RWPE1 (cell line): ENCODE results near the gene CNPY3.

Experiments used
- CTCF ChIA-PET: fragments of 350-600 bp; sonication (Branson Sonifier 250); formaldehyde crosslinking; extraction: SDS; loops from one replicate; lab custom pipeline; 2021; lab: Yijun Ruan, JAX
- POLR2A ChIA-PET: fragments of 400-600 bp; formaldehyde crosslinking; extraction: SDS; loops from one replicate; lab custom pipeline; 2020; ENCODE audit warnings: antibody characterized with exemption; ENCODE audit not compliant: low non-redundant PET; lab: Yijun Ruan, JAX
- DNase-seq: peaks from one replicate; pipeline ENCODE4 v3.0.0; 2012; ENCODE audit warnings: low spot score
- H3K27ac ChIP-seq: fragments of 450-650 bp; 2 replicates; pipeline ENCODE4 v1.5.1; 2017
- CTCF ChIP-seq: fragments of 450-650 bp; conservative IDR thresholded peaks from 2 replicates; pipeline ENCODE4 v1.5.1; 2017; ENCODE audit warnings: low read depth, mild to moderate bottlenecking

The CNPY3 gene

DNA sequence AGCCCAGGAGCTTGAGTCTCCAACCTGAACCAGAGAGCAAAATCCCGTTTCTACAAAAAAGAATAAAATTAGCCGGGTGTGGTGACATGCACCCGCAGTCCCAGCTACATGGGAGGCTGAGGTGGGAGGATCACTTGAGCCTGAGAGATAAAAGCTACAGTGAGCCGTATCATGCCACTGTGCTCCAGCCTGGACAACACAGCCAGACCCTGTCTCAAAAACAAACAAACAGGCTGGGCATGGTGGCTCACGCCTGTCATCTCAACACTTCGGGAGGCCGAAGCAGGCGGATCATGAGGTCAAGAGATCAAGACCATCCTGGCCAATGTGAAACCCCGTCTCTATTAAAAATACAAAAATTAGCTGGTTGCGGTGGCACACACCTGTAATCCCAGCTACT lies 24.8 kb upstream of the CNPY3 start:
- no peak for TF ChIP-seq CTCF
- H3K27ac ChIP-seq, result no peak overlapping the region
- CTCF ChIA-PET, result interaction anchor here (0.5 kb wide), 1 partner anchor 115 kb away, joined by 3 read pairs; no protein-coding TSS in a partner anchor
- DNase-seq, result no peak
- POLR2A ChIA-PET, result no interaction called here

DNA sequence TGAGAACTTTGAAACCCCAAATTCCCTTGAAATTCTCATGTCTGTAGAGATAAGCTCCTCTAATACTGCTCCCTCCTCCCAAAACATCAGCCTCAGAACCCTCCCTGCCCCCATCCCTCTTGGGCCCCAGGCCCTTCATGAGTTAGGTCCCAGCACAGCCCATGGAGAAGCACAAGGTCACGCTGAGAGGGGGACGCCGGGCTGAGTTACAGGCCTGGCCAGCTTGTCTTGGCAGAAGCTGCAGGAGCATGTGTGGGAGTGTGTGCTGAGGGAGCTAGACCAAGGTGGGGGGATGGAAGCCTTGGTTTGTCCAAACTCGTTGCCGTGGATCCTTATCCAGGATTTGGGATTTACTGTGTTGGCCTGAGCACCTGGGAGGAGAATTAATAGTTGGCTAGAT lies 21.9 kb upstream of the CNPY3 start:
- no peak overlapping the region for H3K27ac ChIP-seq
- TF ChIP-seq CTCF, result no peak
- POLR2A ChIA-PET, result no interaction called here
- CTCF ChIA-PET, result interaction anchor here (0.6 kb wide), 1 partner anchor 206 kb away, joined by 3 read pairs; no protein-coding TSS in a partner anchor
- DNase-seq, result no peak

GRCh38 chr6:42909835-42910234 lies 19.4 kb upstream of the CNPY3 start:
- TF ChIP-seq CTCF, result no peak

GRCh38 chr6:42911171-42912021 lies 17.9 kb upstream of the CNPY3 start:
- ChIA-PET POLR2A (no interaction called here), CTCF (interaction anchor here (0.7 to 0.9 kb wide), 2 partner anchors 11 to 12 kb away, joined by 3 to 5 read pairs; no protein-coding TSS in a partner anchor)
- TF ChIP-seq CTCF, result no peak
- H3K27ac ChIP-seq, result no peak overlapping the region
- DNase-seq, result no peak

More at GRCh38 chr6:42909835-42910234, 19.4 kb upstream of the CNPY3 start:
- H3K27ac ChIP-seq, result no peak overlapping the region
- CTCF ChIA-PET, result no interaction called here
- POLR2A ChIA-PET, result no interaction called here
- no peak for DNase-seq

- H3K27ac ChIP-seq, result no peak overlapping the region
- ChIA-PET POLR2A (no interaction called here), CTCF (interaction anchor here (0.6 kb wide), 2 partner anchors 15 to 1405 kb away, joined by 3 read pairs; no protein-coding TSS in a partner anchor)
- no peak for TF ChIP-seq CTCF
- DNase-seq, result no peak
These were observed 14.7 kb upstream of the CNPY3 start for GRCh38 chr6:42914546-42914945.

- POLR2A ChIA-PET, result no interaction called here
- CTCF ChIA-PET, result interaction anchor here (0.7 kb wide), 1 partner anchor 618 kb away, joined by 4 read pairs; no protein-coding TSS in a partner anchor
- no peak within 1 kb of the TSS for H3K27ac ChIP-seq
- no peak for TF ChIP-seq CTCF
- no peak for DNase-seq
These were observed 13.5 kb upstream of the CNPY3 start, which contains the start of gene PTCRA for GRCh38 chr6:42915732-42916131. Gene PTCRA, plus strand, starts transcription at chr6:42916053. Its CDS starts 17 bp downstream, at chr6:42916070.
